Left renal pelvis (tissue), 4 donors: ENCODE data around the gene VAMP5. TPM values are rescaled to one million over a fixed set of nuclear protein-coding genes. Genes with fewer than 3 reads are reported as not detected.

Source experiments
- DNase-seq, 4 donors: peaks; one replicate each; pipeline ENCODE4 v3.0.0-alpha.2; 2013; ENCODE audit warnings: low read depth in 4 of 4, low spot score in 3 of 4
- polyA plus RNA-seq, 4 donors: library from polyadenylated mRNA; unstranded; fragments of 120-200 nt; gene quantifications; one replicate each; pipeline ENCODE4 v1.2.1, GENCODE V29; 2013; ENCODE audit not compliant: insufficient read length in 4 of 4

VAMP5 gene
- polyA plus RNA-seq, 4 donors: 21.7 to 41.4 (median 35.7) TPM

DNA sequence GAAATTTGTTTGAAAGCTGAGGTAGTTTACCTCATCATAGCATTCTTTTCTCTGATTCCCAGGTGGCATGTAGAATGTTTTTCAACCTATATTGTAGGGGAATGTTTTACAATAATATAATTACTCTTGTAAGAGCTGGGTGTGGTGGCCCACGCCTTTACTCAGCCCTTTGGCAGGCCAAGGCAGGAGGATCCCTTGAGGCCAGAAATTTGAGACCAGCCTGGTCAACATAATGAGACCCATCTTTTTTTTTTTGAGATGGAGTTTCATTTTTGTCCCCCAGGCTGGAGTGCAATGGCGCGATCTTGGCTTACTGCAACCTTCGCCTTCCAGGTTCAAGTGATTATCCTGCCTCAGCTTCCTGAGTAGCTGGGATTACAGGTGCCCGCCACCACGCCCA, 35.4 kb downstream of the VAMP5 start:
- no peak for DNase-seq

DNA sequence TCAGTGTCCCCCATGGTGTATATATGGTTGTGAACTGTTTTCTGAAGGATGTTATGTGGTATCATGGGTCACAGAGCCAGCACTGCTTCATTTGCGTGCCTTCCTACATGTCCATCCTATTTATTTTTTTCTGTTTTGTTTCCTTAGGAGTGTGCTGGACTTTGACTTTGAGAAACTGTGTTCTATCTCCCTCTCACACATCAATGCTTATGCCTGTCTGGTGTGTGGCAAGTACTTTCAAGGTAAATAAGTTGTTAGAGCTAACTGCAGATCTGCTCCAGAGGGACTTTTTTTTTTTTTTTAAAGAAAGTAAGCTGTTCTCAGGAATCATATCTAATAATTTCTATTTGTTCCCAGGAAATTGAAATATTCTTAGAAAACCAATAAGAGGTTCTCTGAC, 37.1 kb downstream of the VAMP5 start:
- DNase-seq: no peak

DNA sequence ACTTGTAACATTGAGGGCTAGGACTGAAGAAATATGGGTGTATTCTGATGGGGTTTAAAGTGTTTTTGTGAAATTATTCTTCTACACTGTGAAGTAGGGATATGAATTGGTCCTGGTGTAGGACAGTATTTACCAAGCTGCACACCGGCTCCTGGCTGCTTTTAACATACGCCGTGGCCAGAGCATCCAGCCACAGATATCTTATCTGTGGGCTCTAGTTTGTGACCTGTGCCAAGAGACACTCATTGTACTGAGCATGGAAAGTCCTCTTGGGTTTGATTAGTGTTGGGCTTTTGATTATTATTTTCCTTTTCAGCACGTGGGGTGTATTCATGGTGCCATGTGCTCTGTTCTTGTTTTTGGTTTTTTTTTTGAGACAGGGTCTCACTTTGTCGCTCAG, 39.8 kb downstream of the VAMP5 start:
- no peak for DNase-seq

DNA sequence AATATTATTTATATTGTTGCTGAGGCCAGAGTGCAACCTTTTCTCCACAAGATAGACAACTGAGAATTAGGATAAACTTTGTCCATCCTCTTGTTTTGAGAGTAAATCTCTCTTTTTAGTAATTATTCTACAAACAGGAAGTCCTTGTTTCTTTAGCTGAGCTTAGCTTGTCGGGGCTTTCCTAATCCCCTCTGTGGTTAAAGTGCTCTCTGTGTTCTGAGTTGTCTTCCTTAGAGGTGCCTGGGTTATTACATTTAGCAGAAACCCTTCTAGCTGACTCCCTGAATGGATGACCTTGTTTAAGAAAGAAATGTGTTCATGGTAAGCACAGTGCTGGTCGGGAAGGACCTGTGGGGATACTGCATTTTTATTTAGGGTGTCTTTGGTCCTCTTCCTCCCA, 44.4 kb downstream of the VAMP5 start:
- no peak for DNase-seq

DNA sequence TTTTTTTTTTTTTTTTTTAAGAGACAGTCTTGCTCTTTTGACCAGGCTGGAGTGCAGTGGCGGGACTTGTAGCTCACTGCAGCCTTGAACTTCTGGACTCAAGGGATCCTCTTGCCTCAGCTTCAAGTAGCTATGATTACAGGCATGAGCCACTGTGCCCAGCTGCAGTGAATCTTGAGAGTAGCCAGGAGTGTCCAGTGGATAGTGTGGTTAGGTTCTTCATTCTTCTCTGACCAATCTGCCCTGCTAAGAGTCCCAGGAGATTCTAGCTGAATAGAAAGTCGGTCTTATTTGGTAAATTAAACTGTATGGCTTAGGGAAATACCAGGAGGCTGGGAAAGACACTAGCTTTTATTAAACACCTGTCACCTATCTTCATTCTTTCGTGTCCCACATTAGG, 47.1 kb downstream of the VAMP5 start:
- DNase-seq: no peak

DNA sequence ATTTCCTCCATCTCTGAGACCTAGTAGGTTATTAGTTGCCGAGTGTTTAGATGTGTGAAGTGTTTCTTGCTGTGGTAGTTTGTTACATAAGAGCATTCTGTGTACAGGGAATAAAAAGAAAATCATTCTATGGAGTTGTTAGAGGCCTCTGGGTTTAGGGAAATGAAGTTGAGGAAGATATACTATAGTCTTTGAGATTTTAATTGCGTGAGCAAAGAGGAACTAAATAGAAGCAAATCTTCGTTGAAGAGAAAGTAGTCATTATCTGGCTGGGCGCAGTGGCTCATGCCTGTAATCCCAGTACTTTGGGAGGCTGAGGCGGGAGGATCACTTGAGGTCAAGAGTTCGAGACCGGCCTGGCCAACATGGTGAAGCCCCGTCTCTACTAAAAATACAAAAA, 50.8 kb downstream of the VAMP5 start:
- no peak for DNase-seq

DNA sequence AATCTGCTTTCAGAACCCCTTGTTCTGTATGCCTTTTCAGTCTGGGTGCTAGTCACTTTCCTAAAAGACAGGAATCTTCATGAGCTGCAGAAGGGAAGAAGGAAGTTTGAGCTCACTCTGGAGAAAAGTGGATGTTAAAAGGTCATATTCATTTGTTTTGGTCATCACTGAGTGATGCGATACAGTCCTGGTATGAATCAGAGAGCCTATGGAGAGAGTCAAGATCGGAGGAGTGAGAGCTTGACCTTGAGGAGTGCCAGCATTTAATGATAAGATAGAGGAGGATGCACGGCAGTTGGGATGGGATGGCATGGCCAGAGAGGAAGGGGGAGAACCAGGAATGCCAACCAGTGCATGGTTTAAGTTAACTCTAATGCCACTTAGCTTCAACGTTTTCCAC, 51.4 kb downstream of the VAMP5 start:
- no peak for DNase-seq

DNA sequence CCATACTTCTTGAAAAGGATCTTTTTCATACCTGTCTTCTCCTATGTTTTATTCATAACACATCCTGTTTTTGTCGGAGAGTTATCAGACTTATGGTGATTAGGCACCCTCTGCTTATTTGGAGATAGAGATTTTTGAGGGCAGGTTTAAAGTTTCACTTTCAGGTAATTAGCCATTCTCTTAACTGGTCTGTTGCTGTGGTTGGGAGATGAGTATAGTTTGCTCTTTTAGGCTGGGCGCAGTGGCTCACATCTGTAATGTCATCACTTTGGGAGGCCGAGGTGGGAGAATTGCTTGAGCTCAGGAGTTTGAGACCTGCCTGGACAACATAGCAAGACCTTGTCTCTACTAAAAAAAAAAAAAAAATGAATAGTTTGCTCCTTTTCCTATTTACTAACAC, 58.5 kb downstream of the VAMP5 start:
- DNase-seq: no peak

Other genes with a start within 250 kb of the VAMP5 start
- gene RETSAT, start 229.9 kb upstream of the VAMP5 start, polyA plus RNA-seq: 10 to 100 TPM; 18.2 to 26.8 (median 23.0) TPM
- gene ELMOD3, start 229.7 kb upstream of the VAMP5 start, polyA plus RNA-seq: 10 to 100 TPM; 22.5 to 33.3 (median 24.8) TPM
- gene CAPG, start 174.1 kb upstream of the VAMP5 start, polyA plus RNA-seq: 100 to 1,000 TPM in 1 of 4 donors, 10 to 100 TPM in 3; 63.5 to 162 (median 92.6) TPM
- 1 to 10 TPM in 1 of 4 donors, under 1 TPM in 3; 0.27 to 1.5 (median 0.58) TPM for gene SH2D6, start 165.7 kb upstream of the VAMP5 start, polyA plus RNA-seq
- gene MAT2A, start 45.3 kb upstream of the VAMP5 start, polyA plus RNA-seq: 100 to 1,000 TPM; 194 to 394 (median 345) TPM
- gene GGCX, start 22.9 kb upstream of the VAMP5 start, polyA plus RNA-seq: 10 to 100 TPM; 33.7 to 42.4 (median 39.7) TPM
- gene VAMP8, start 6.8 kb upstream of the VAMP5 start, polyA plus RNA-seq: 100 to 1,000 TPM in 1 of 4 donors, 10 to 100 TPM in 3; 18.8 to 103 (median 92.4) TPM
- gene RNF181, start 11.3 kb downstream of the VAMP5 start, polyA plus RNA-seq: 100 to 1,000 TPM in 3 of 4 donors, 10 to 100 TPM in 1; 72.7 to 135 (median 132) TPM
- gene TMEM150A, start 18.3 kb downstream of the VAMP5 start, polyA plus RNA-seq: 10 to 100 TPM; 14.9 to 39.7 (median 33.3) TPM
- gene C2orf68, start 27.6 kb downstream of the VAMP5 start, polyA plus RNA-seq: 10 to 100 TPM; 53.1 to 78.6 (median 55.7) TPM
- gene USP39, start 31.8 kb downstream of the VAMP5 start, polyA plus RNA-seq: 10 to 100 TPM; 41.7 to 77.3 (median 69.5) TPM
- gene SFTPB, start 83.8 kb downstream of the VAMP5 start, polyA plus RNA-seq: 1 to 10 TPM in 2 of 4 donors, under 1 TPM in 2; 0.05 to 3.4 (median 0.69) TPM
- 1 to 10 TPM in 1 of 4 donors, under 1 TPM in 3; 0.36 to 3.2 (median 0.49) TPM for gene GNLY, start 109.9 kb downstream of the VAMP5 start, polyA plus RNA-seq
- 10 to 100 TPM; 13.6 to 15.6 (median 14.5) TPM for gene ATOH8, start 169.6 kb downstream of the VAMP5 start, polyA plus RNA-seq